MCF 10A (cell line): Measurements from ENCODE around the gene CCNH. TPM values are rescaled to one million over a fixed set of nuclear protein-coding genes. Genes with fewer than 3 reads are reported as not detected.

Experiments used
- BruUV-seq: library from RNA; stranded (reverse); fragments of 400-500 nt; replicated peaks from 2 replicates; lab custom pipeline; 2021; lab: Mats Ljungman, UMichigan
- CTCF ChIA-PET: fragments of 300-600 bp; sonication (Branson Sonifier 250); formaldehyde crosslinking; extraction: SDS; loops from one replicate; lab custom pipeline; 2021; ENCODE audit warnings: antibody characterized with exemption, inconsistent platforms; lab: Yijun Ruan, JAX
- POLR2A ChIA-PET: fragments of 300-600, 350-650 bp; sonication (Branson Sonifier 250); formaldehyde crosslinking; extraction: SDS; loops from one replicate; lab custom pipeline; 2020; ENCODE audit warnings: antibody characterized with exemption, inconsistent platforms; lab: Yijun Ruan, JAX
- DNase-seq: peaks from one replicate; pipeline ENCODE4 v3.0.0-alpha.2; 2018; ENCODE audit not compliant: unreplicated experiment
- H3K27ac Mint-ChIP-seq: one replicate; pipeline ENCODE4 v1.8.0; 2022; ENCODE audit warnings: mild to moderate bottlenecking, low read depth, mixed read lengths; ENCODE audit not compliant: unreplicated experiment
- H3K27me3 Mint-ChIP-seq: one replicate; pipeline ENCODE4 v1.8.0; 2022; ENCODE audit warnings: mixed read lengths; ENCODE audit not compliant: insufficient read depth, unreplicated experiment
- H3K36me3 Mint-ChIP-seq: one replicate; pipeline ENCODE4 v1.8.0; 2022; ENCODE audit warnings: mild to moderate bottlenecking, moderate library complexity, mixed read lengths; ENCODE audit not compliant: insufficient read depth, unreplicated experiment
- H3K4me1 Mint-ChIP-seq: one replicate; pipeline ENCODE4 v1.8.0; 2022; ENCODE audit warnings: mixed read lengths; ENCODE audit not compliant: insufficient read depth, unreplicated experiment
- H3K4me3 Mint-ChIP-seq: one replicate; pipeline ENCODE4 v1.8.0; 2022; ENCODE audit warnings: mild to moderate bottlenecking, moderate library complexity, mixed read lengths; ENCODE audit not compliant: unreplicated experiment
- H3K9me3 Mint-ChIP-seq: one replicate; pipeline ENCODE4 v1.8.0; 2022; ENCODE audit warnings: mixed read lengths; ENCODE audit not compliant: unreplicated experiment
- CTCF ChIP-seq: fragments of 200-600 bp; IDR thresholded peaks from one replicate; pipeline ENCODE4 v1.8.0; 2022; ENCODE audit warnings: antibody characterized with exemption, mild to moderate bottlenecking; ENCODE audit not compliant: unreplicated experiment
- intact Hi-C: fragments of 100-400 bp; cut with micrococcal nuclease; formaldehyde crosslinking; loops from 2 replicates; pipeline ENCODE4 v1.14.1; 2022
- total RNA-seq: library from RNA; stranded (reverse); gene quantifications from 2 replicates; pipeline ENCODE4 v1.2.3, GENCODE V29; 2022

Gene CCNH
- total RNA-seq, 1 experiment from 2014 or later, result 51.5 TPM

GRCh38 chr5:87434461-87434860 lies 21.7 kb upstream of the CCNH start:
- ChIA-PET POLR2A (no interaction called here), CTCF (no interaction called here)
- Mint-ChIP-seq H3K9me3 (no peaks in the 10 kb centered on the region), H3K36me3 (no peaks in the 10 kb centered on the region), H3K27me3 (peaks cover 64% of the 10 kb centered on the region), H3K27ac (no peak overlapping the region), H3K4me1 (no peaks in the 10 kb centered on the region), H3K4me3 (no peak overlapping the region)
- no TSS peak for BruUV-seq
- no peak for TF ChIP-seq CTCF
- no peak for DNase-seq
- intact Hi-C loops, result no loop called here

GRCh38 chr5:87433945-87434344 lies 21.2 kb upstream of the CCNH start:
- no peaks in the 10 kb centered on the region for H3K4me1 Mint-ChIP-seq
- H3K4me3 Mint-ChIP-seq, result no peak overlapping the region
- H3K27me3 Mint-ChIP-seq, result peaks cover 59% of the 10 kb centered on the region
- intact Hi-C loops, result no loop called here
- H3K27ac Mint-ChIP-seq, result no peak overlapping the region
- no peaks in the 10 kb centered on the region for H3K9me3 Mint-ChIP-seq
- H3K36me3 Mint-ChIP-seq, result no peaks in the 10 kb centered on the region
- no peak for TF ChIP-seq CTCF
- ChIA-PET POLR2A (no interaction called here), CTCF (no interaction called here)
- DNase-seq, result no peak
- BruUV-seq, result no TSS peak

GRCh38 chr5:87432460-87432859 lies 19.7 kb upstream of the CCNH start:
- Mint-ChIP-seq H3K27ac (no peak overlapping the region), H3K4me3 (no peak overlapping the region), H3K27me3 (peaks cover 44% of the 10 kb centered on the region), H3K4me1 (no peaks in the 10 kb centered on the region), H3K36me3 (no peaks in the 10 kb centered on the region), H3K9me3 (no peaks in the 10 kb centered on the region)
- ChIA-PET POLR2A (no interaction called here), CTCF (interaction anchor here (0.5 kb wide), 1 partner anchor 269 kb away, joined by 3 read pairs; no protein-coding TSS in a partner anchor)
- no TSS peak for BruUV-seq
- TF ChIP-seq CTCF, result no peak
- intact Hi-C loops, result no loop called here
- no peak for DNase-seq

- H3K4me3 Mint-ChIP-seq, result no peak overlapping the region
- TF ChIP-seq CTCF, result no peak
- no TSS peak for BruUV-seq
- peaks cover 43% of the 10 kb centered on the region for H3K27me3 Mint-ChIP-seq
- no peaks in the 10 kb centered on the region for H3K36me3 Mint-ChIP-seq
- intact Hi-C loops, result no loop called here
- no peak for DNase-seq
- ChIA-PET CTCF (no interaction called here), POLR2A (no interaction called here)
- H3K9me3 Mint-ChIP-seq, result no peaks in the 10 kb centered on the region
- no peak overlapping the region for H3K27ac Mint-ChIP-seq
- H3K4me1 Mint-ChIP-seq, result no peaks in the 10 kb centered on the region
Observed at GRCh38 chr5:87430863-87431457, 18.2 kb upstream of the CCNH start.
